Esophagus squamous epithelium (tissue), 5 donors: ENCODE results near the gene GMDS. TPM values are rescaled to one million over a fixed set of nuclear protein-coding genes. Genes with fewer than 3 reads are reported as not detected.
A peak's percentile ranks its signal among the peaks of the same experiment; 100 is the strongest.

Experiments
- DNase-seq: peaks from one replicate; lab custom pipeline; 2025; lab: John Stamatoyannopoulos, UW
- H3K27ac ChIP-seq, 4 donors: fragments of 200-600 bp; sonication (generic); one replicate each; pipeline ENCODE4 v1.5.1; 2016 to 2019; ENCODE audit warnings: mild to moderate bottlenecking in 1 of 4
- H3K27me3 ChIP-seq, 4 donors: fragments of 200-600 bp; sonication (generic); 1 replicate in 3 of 4; 2 replicates in 1 of 4; pipeline versions ENCODE4 v1.5.1 to v1.6.0; 2017 to 2021; ENCODE audit warnings: antibody characterized with exemption in 1 of 4
- H3K36me3 ChIP-seq, 3 donors: fragments of 200-600 bp; sonication (generic); one replicate each; pipeline ENCODE4 v1.5.1; 2016 to 2019
- H3K4me1 ChIP-seq, 3 donors: fragments of 200-600 bp; sonication (generic); one replicate each; pipeline ENCODE4 v1.5.1; 2017 to 2019
- H3K4me3 ChIP-seq, 4 donors: fragments of 200-600 bp; sonication (generic); 1 replicate in 3 of 4; 2 replicates in 1 of 4; pipeline ENCODE4 v1.5.1; 2016 to 2019; ENCODE audit warnings: mild to moderate bottlenecking in 2 of 4, moderate library complexity in 1 of 4
- H3K9me3 ChIP-seq, 3 donors: fragments of 200-600 bp; sonication (generic); one replicate each; pipeline ENCODE4 v1.5.1; 2016 to 2019
- POLR2A ChIP-seq, 4 donors: fragments of 450-650 bp; IDR thresholded peaks; one replicate each; pipeline ENCODE4 v1.6.1; 2017; ENCODE audit warnings: antibody characterized with exemption in 4 of 4, mild to moderate bottlenecking in 4 of 4, moderate library complexity in 3 of 4
- WGBS, 2 donors: methylation state at CpG; one replicate each; pipeline ENCODE4 v1.1.5; 2018; 5-methylcytosine and 5-hydroxymethylcytosine counted together
- intact Hi-C: fragments of 100-400 bp; cut with DNase I; formaldehyde crosslinking; loops from one replicate; pipeline ENCODE4 v1.15.0; 2022
- total RNA-seq, 4 donors: library from RNA; depleted of rRNA; stranded (reverse); fragments of >200 nt; gene quantifications; one replicate each; pipeline ENCODE4 v1.1.0, GENCODE V29; 2016
- TF ChIP-seq, protein P1 (sequence below), 6 experiments: fragments of 450-650 bp in 4 of 6; fragments of 200-600 bp in 2 of 6; sonication (generic) in 2 of 6; IDR thresholded peaks; one replicate each; pipeline ENCODE4 v1.5.1; 2016 to 2019; ENCODE audit warnings: antibody characterized with exemption in 6 of 6, mild to moderate bottlenecking in 4 of 6, moderate library complexity in 4 of 6
- donor health status: DM: yes; HTN: yes; CAD: no.

The GMDS gene
- total RNA-seq, 4 donors from 2014 or later, result 17.9 to 58.7 (median 36.7) TPM

DNA sequence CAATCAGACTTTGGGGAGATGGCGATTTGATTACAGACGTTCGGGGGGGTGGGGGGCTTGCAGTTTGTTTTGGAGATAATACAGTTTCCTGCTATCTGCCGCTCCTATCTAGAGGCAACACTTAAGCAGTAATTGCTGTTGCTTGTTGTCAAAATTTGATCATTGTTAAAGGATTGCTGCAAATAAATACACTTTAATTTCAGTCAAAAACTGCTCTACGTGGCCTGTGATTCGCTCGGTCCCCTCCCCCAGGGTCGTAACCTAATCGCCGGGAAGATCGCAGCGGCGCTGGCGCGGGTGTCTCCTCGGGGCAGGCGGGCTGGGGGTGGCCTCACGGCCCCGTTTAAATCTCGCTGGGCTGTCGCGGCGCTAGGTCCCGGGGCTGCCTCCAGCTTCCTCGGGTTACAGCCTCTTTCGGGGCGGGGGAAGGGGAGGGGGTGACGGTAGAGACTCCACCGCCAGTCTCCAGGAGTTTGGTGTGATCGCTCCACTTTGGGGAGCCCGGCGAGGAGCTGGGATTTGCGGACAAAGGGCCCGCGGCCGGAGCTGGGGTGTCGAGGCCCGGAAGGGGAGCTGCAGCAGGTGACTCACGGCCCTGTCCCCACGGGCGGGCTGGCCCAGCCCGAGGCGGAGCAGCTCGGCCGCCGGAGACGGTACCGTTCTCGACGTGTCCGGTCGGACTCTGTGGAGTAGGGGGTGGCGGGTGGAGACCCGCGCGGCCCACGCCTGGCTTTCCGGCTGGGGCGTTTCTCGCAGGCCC is 631.5 kb downstream of the GMDS start:
- 14 to 26% methylated on average over 4 to 8 of the region's 60 CpGs for WGBS, 2 donors
- H3K36me3 ChIP-seq, result no peaks in the 10 kb centered on the region
- H3K9me3 ChIP-seq, result no peaks in the 10 kb centered on the region
- peak overlapping the region; percentile 50 to 91 (median 61) for H3K27ac ChIP-seq
- TF ChIP-seq POLR2A (IDR thresholded peaks at IDR 0.05), result no peak
- TF ChIP-seq, protein P1, sequence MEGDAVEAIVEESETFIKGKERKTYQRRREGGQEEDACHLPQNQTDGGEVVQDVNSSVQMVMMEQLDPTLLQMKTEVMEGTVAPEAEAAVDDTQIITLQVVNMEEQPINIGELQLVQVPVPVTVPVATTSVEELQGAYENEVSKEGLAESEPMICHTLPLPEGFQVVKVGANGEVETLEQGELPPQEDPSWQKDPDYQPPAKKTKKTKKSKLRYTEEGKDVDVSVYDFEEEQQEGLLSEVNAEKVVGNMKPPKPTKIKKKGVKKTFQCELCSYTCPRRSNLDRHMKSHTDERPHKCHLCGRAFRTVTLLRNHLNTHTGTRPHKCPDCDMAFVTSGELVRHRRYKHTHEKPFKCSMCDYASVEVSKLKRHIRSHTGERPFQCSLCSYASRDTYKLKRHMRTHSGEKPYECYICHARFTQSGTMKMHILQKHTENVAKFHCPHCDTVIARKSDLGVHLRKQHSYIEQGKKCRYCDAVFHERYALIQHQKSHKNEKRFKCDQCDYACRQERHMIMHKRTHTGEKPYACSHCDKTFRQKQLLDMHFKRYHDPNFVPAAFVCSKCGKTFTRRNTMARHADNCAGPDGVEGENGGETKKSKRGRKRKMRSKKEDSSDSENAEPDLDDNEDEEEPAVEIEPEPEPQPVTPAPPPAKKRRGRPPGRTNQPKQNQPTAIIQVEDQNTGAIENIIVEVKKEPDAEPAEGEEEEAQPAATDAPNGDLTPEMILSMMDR (IDR thresholded peaks at IDR 0.05), result no peak
- DNase-seq, result no peak
- H3K4me1 ChIP-seq, result peaks cover 3 to 55% (median 32%) of the 10 kb centered on the region in 3 donors
- intact Hi-C loops, result no loop called here
- H3K4me3 ChIP-seq, result peak overlapping the region; percentile 57 to 83 (median 63)
- H3K27me3 ChIP-seq, result peaks cover 0 to 99% (median 10%) of the 10 kb centered on the region in 4 donors

DNA sequence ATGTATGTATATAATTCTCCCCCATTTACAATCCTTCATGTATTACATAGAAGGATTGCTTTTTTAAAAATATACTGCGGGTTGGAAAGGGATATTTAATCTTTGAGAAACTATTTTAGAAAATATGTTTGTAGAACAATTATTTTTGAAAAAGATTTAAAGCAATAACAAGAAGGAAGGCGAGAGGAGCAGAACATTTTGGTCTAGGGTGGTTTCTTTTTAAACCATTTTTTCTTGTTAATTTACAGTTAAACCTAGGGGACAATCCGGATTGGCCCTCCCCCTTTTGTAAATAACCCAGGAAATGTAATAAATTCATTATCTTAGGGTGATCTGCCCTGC is 632.1 kb downstream of the GMDS start:
- intact Hi-C loops, result no loop called here
- Histone ChIP-seq H3K4me1 (peaks cover 7 to 60% (median 37%) of the 10 kb centered on the region in 3 donors), H3K27ac (peak overlapping the region; percentile 50 to 91 (median 61)), H3K9me3 (no peaks in the 10 kb centered on the region), H3K27me3 (peaks cover 0 to 99% (median 13%) of the 10 kb centered on the region in 4 donors), H3K36me3 (no peaks in the 10 kb centered on the region), H3K4me3 (peak overlapping the region; percentile 57 to 83 (median 63))
- TF ChIP-seq, protein P1 (IDR thresholded peaks at IDR 0.05), result no peak
- no peak for TF ChIP-seq POLR2A (IDR thresholded peaks at IDR 0.05)
- WGBS, 2 donors, result 31 to 43% methylated on average over 3 of the region's 3 CpGs
- no peak for DNase-seq

DNA sequence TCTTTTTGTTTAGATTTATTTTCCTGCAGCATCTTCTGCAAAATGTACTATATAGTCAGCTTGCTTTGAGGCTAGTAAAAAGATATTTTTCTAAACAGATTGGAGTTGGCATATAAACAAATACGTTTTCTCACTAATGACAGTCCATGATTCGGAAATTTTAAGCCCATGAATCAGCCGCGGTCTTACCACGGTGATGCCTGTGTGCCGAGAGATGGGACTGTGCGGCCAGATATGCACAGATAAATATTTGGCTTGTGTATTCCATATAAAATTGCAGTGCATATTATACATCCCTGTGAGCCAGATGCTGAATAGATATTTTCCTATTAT is 632.5 kb downstream of the GMDS start:
- Histone ChIP-seq H3K36me3 (no peaks in the 10 kb centered on the region), H3K27ac (peak overlapping the region in 2 of 4 donors; percentile 50 to 91), H3K4me3 (peak overlapping the region; percentile 57 to 83 (median 63)), H3K9me3 (no peaks in the 10 kb centered on the region), H3K4me1 (peaks cover 9 to 64% (median 37%) of the 10 kb centered on the region in 3 donors), H3K27me3 (peaks cover 2 to 99% (median 17%) of the 10 kb centered on the region in 4 donors)
- intact Hi-C loops, result no loop called here
- 41 to 46% methylated on average over 7 of the region's 7 CpGs for WGBS, 2 donors
- no peak for DNase-seq
- TF ChIP-seq POLR2A (IDR thresholded peaks at IDR 0.05), result no peak
- TF ChIP-seq, protein P1 (IDR thresholded peaks at IDR 0.05), result no peak

DNA sequence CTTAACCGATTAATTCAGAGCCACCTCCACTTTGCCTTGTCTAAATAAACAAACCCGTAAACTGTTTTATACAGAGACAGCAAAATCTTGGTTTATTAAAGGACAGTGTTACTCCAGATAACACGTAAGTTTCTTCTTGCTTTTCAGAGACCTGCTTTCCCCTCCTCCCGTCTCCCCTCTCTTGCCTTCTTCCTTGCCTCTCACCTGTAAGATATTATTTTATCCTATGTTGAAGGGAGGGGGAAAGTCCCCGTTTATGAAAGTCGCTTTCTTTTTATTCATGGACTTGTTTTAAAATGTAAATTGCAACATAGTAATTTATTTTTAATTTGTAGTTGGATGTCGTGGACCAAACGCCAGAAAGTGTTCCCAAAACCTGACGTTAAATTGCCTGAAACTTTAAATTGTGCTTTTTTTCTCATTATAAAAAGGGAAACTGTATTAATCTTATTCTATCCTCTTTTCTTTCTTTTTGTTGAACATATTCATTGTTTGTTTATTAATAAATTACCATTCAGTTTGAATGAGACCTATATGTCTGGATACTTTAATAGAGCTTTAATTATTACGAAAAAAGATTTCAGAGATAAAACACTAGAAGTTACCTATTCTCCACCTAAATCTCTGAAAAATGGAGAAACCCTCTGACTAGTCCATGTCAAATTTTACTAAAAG is 633.0 kb downstream of the GMDS start:
- Histone ChIP-seq H3K36me3 (no peaks in the 10 kb centered on the region), H3K4me1 (peaks cover 14 to 69% (median 37%) of the 10 kb centered on the region in 3 donors), H3K4me3 (peak overlapping the region; percentile 57 to 83 (median 63)), H3K27me3 (peaks cover 4 to 99% (median 22%) of the 10 kb centered on the region in 4 donors), H3K27ac (peak overlapping the region; percentile 50 to 96 (median 89)), H3K9me3 (no peaks in the 10 kb centered on the region)
- TF ChIP-seq, protein P1 (IDR thresholded peaks at IDR 0.05), result no peak
- no peak for TF ChIP-seq POLR2A (IDR thresholded peaks at IDR 0.05)
- DNase-seq, result no peak
- intact Hi-C loops, result no loop called here
- 35 to 38% methylated on average over 10 of the region's 10 CpGs for WGBS, 2 donors
